Naive thymus-derived CD4-positive, alpha-beta T cell (primary cell): ENCODE data around the gene TRIM33. TPM values are rescaled to one million over a fixed set of nuclear protein-coding genes. Genes with fewer than 3 reads are reported as not detected.

Experiments used
- ATAC-seq: fragments of 150-1000 bp; cut with Tn5 transposase; 2 replicates; pipeline ENCODE4 v1.10.0; 2021; ENCODE audit warnings: mild to moderate bottlenecking, moderate library complexity
- CTCF ChIA-PET: fragments of 350-600 bp; sonication (Branson Sonifier 250); formaldehyde crosslinking; loops from one replicate; lab custom pipeline; 2021; ENCODE audit warnings: antibody characterized with exemption; lab: Charles Lee
- POLR2A ChIA-PET: fragments of 350-600 bp; sonication (Branson Sonifier 250); formaldehyde crosslinking; loops from one replicate; lab custom pipeline; 2021; ENCODE audit warnings: antibody characterized with exemption, inconsistent platforms; lab: Charles Lee
- DNase-seq, 9 donors: peaks; one replicate each; pipeline versions ENCODE4 v3.0.0 to v3.0.0-alpha.2; 2020 to 2022; ENCODE audit warnings: mixed read lengths in 1 of 9
- H3K27ac ChIP-seq: one replicate; pipeline ENCODE4 v1.7.0; 2013; ENCODE audit warnings: mild to moderate bottlenecking, low read depth, low read length, moderate library complexity
- H3K27me3 ChIP-seq, 2 donors: one replicate each; pipeline ENCODE4 v1.7.0; 2013; ENCODE audit warnings: low read length in 2 of 2, mild to moderate bottlenecking in 2 of 2, moderate library complexity in 2 of 2; ENCODE audit not compliant: control insufficient read depth in 2 of 2, insufficient read depth in 2 of 2
- H3K36me3 ChIP-seq, 3 experiments: 1 replicate in 2 of 3; 2 replicates in 1 of 3; pipeline ENCODE4 v1.7.0; 2013; ENCODE audit warnings: low read length in 3 of 3, mild to moderate bottlenecking in 3 of 3, moderate library complexity in 1 of 3; ENCODE audit not compliant: insufficient read depth in 3 of 3, control insufficient read depth in 2 of 3
- H3K4me1 ChIP-seq, 2 donors: one replicate each; pipeline ENCODE4 v1.7.0; 2013; ENCODE audit warnings: low read length in 2 of 2, mild to moderate bottlenecking in 2 of 2, moderate library complexity in 1 of 2; ENCODE audit not compliant: control insufficient read depth in 2 of 2, insufficient read depth in 2 of 2
- H3K4me3 ChIP-seq: 2 replicates; pipeline ENCODE4 v1.7.0; 2013; ENCODE audit warnings: mild to moderate bottlenecking, low read length
- H3K9me3 ChIP-seq, 3 experiments: 1 replicate in 2 of 3; 2 replicates in 1 of 3; pipeline ENCODE4 v1.7.0; 2013; ENCODE audit warnings: low read length in 3 of 3; ENCODE audit not compliant: control insufficient read depth in 2 of 3
- H3K27ac Mint-ChIP-seq, 9 donors: one replicate each; pipeline ENCODE4 v1.8.0; 2020 to 2022; ENCODE audit warnings: mixed read lengths in 9 of 9, mild to moderate bottlenecking in 8 of 9, moderate library complexity in 5 of 9, inconsistent platforms in 2 of 9
- H3K27me3 Mint-ChIP-seq, 5 donors: one replicate each; pipeline ENCODE4 v1.8.0; 2021 to 2022; ENCODE audit warnings: mixed read lengths in 5 of 5, mild to moderate bottlenecking in 1 of 5
- H3K36me3 Mint-ChIP-seq, 5 donors: one replicate each; pipeline ENCODE4 v1.8.0; 2020 to 2022; ENCODE audit warnings: mixed read lengths in 5 of 5, mild to moderate bottlenecking in 3 of 5, inconsistent platforms in 1 of 5
- H3K4me1 Mint-ChIP-seq, 7 donors: one replicate each; pipeline ENCODE4 v1.8.0; 2020 to 2022; ENCODE audit warnings: mixed read lengths in 7 of 7, mild to moderate bottlenecking in 3 of 7, inconsistent platforms in 1 of 7
- H3K4me3 Mint-ChIP-seq, 10 donors: one replicate each; pipeline ENCODE4 v1.8.0; 2020 to 2022; ENCODE audit warnings: mild to moderate bottlenecking in 10 of 10, mixed read lengths in 10 of 10, moderate library complexity in 6 of 10, inconsistent platforms in 2 of 10
- H3K9me3 Mint-ChIP-seq, 11 donors: one replicate each; pipeline ENCODE4 v1.8.0; 2020 to 2022; ENCODE audit warnings: mixed read lengths in 11 of 11, mild to moderate bottlenecking in 4 of 11, inconsistent platforms in 1 of 11, moderate library complexity in 1 of 11
- intact Hi-C, 2 donors: fragments of 100-400 bp; cut with micrococcal nuclease; formaldehyde crosslinking; loops; one replicate each; pipeline ENCODE4 v1.15.1; 2023
- polyA plus RNA-seq, 2 donors: library from polyadenylated mRNA; unstranded; fragments of 300-500 nt; fragmentation: Illumina TruSeq; gene quantifications; one replicate each; pipeline ENCODE4 v1.2.3, GENCODE V29; 2021
- total RNA-seq, 6 experiments: library from RNA in 5 of 6; stranded (reverse) in 5 of 6; gene quantifications; 1 replicate in 5 of 6; 2 replicates in 1 of 6; pipeline ENCODE4 v1.2.3 and lab custom pipeline; 2021 to 2026

The TRIM33 gene
- total and polyA plus RNA-seq, 7 experiments from 2014 or later: 28.7 to 57.6 (median 45.4) TPM

DNA sequence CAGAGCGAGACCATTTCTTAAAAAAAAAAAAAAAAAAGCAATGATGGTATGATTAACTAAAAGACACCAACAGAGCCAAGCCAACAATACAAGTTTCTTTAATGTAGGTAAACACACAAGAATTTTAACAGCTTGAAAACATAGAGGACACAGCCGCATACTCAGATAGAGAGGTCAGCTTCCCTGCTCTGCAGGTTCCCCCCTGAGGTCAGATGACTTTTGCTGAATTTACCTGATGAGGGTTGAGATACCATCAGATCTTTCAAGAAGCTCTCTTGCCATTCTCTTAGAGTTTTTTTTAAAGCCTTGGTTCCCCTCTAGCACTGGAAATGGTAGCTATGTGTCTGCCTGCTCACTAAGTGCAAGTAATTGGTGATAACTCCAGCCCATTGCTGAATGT lies 39.3 kb upstream of the TRIM33 start:
- ChIA-PET CTCF (interaction anchor here (0.6 kb wide), 1 partner anchor 122 kb away, joined by 3 read pairs; no protein-coding TSS in a partner anchor), POLR2A (no interaction called here)
- Mint-ChIP-seq H3K9me3 (no peaks in the 10 kb centered on the region), H3K36me3 (no peaks in the 10 kb centered on the region), H3K27ac (no peak overlapping the region), H3K4me3 (no peak overlapping the region), H3K4me1 (no peaks in the 10 kb centered on the region), H3K27me3 (peaks cover 0 to 3% (median 0%) of the 10 kb centered on the region in 5 donors)
- H3K4me1 ChIP-seq: no peaks in the 10 kb centered on the region
- no peaks in the 10 kb centered on the region for H3K9me3 ChIP-seq
- H3K36me3 ChIP-seq: no peaks in the 10 kb centered on the region
- H3K27me3 ChIP-seq: no peaks in the 10 kb centered on the region
- no peak overlapping the region for H3K27ac ChIP-seq
- no peak for ATAC-seq
- no peak for DNase-seq
- intact Hi-C loops: no loop called here
- no peak overlapping the region for H3K4me3 ChIP-seq

DNA sequence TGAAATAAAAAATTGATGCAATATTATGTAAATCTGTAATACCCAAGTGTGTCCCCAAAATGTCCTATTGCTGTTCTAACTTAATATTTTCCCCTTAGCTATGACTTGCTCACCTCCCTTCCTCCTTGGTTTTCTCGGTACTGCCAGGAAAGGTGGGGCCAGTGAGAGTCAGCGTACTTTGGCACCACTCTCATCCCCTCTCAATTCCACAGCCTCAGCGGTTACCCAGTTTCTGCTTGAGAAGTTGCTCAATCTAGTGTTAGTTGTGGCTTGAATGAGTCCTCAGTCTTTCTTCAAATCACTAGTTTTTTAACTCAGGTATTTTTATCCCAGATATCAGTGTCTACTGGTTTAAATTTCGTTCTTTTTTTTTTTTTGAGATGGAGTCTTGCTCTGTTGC lies 38.1 kb upstream of the TRIM33 start:
- no peak overlapping the region for H3K4me3 Mint-ChIP-seq
- no peaks in the 10 kb centered on the region for H3K4me1 ChIP-seq
- no peaks in the 10 kb centered on the region for H3K27me3 ChIP-seq
- ChIA-PET CTCF (no interaction called here), POLR2A (no interaction called here)
- no peaks in the 10 kb centered on the region for H3K9me3 Mint-ChIP-seq
- no peaks in the 10 kb centered on the region for H3K4me1 Mint-ChIP-seq
- DNase-seq (no peak), ATAC-seq (no peak)
- H3K27me3 Mint-ChIP-seq: peaks cover 0 to 3% (median 0%) of the 10 kb centered on the region in 5 donors
- intact Hi-C loops: no loop called here
- no peaks in the 10 kb centered on the region for H3K36me3 ChIP-seq
- H3K36me3 Mint-ChIP-seq: peaks cover 0 to 6% (median 0%) of the 10 kb centered on the region in 5 donors
- no peak overlapping the region for H3K4me3 ChIP-seq
- no peaks in the 10 kb centered on the region for H3K9me3 ChIP-seq
- H3K27ac ChIP-seq: no peak overlapping the region
- no peak overlapping the region for H3K27ac Mint-ChIP-seq

GRCh38 chr1:114547076-114547475 lies 36.1 kb upstream of the TRIM33 start:
- no peaks in the 10 kb centered on the region for H3K4me1 Mint-ChIP-seq
- peaks cover 0 to 6% (median 0%) of the 10 kb centered on the region in 5 donors for H3K36me3 Mint-ChIP-seq
- Histone ChIP-seq H3K27me3 (no peaks in the 10 kb centered on the region), H3K4me3 (no peak overlapping the region), H3K36me3 (no peaks in the 10 kb centered on the region), H3K4me1 (no peaks in the 10 kb centered on the region), H3K9me3 (no peaks in the 10 kb centered on the region), H3K27ac (no peak overlapping the region)
- no peak overlapping the region for H3K27ac Mint-ChIP-seq
- POLR2A ChIA-PET: no interaction called here
- H3K27me3 Mint-ChIP-seq: peaks cover 0 to 3% (median 0%) of the 10 kb centered on the region in 5 donors
- no peak overlapping the region for H3K4me3 Mint-ChIP-seq
- H3K9me3 Mint-ChIP-seq: no peaks in the 10 kb centered on the region
- no peak for DNase-seq
- CTCF ChIA-PET: no interaction called here
- ATAC-seq: no peak
- intact Hi-C loops: no loop called here

DNA sequence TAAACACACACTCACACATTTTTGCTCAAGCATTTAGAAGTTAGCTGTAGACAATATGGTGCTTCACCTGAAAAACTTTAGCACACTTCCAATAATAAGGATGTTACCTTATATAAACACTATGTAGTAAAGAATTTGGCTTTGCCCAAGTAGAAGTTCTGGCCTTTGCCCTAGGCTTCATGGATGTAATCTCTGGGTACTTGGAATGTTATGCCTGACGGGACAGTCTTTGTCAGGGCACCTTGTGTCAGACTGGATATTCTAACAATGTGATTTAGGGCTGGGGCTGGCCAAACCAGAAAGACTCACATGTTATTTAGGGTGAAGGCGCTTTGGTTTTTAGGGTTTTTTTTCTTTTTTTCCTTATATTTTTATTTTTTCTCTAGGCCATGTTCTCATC lies 34.8 kb upstream of the TRIM33 start:
- Histone ChIP-seq H3K27ac (no peak overlapping the region), H3K36me3 (no peaks in the 10 kb centered on the region), H3K4me1 (no peaks in the 10 kb centered on the region), H3K9me3 (no peaks in the 10 kb centered on the region), H3K4me3 (no peak overlapping the region), H3K27me3 (no peaks in the 10 kb centered on the region)
- no peak for ATAC-seq
- no peak for DNase-seq
- Mint-ChIP-seq H3K4me1 (no peaks in the 10 kb centered on the region), H3K9me3 (no peaks in the 10 kb centered on the region), H3K36me3 (peaks cover 0 to 6% (median 0%) of the 10 kb centered on the region in 5 donors), H3K27ac (no peak overlapping the region), H3K27me3 (no peaks in the 10 kb centered on the region), H3K4me3 (no peak overlapping the region)
- POLR2A ChIA-PET: no interaction called here
- CTCF ChIA-PET: no interaction called here
- intact Hi-C loops: no loop called here

DNA sequence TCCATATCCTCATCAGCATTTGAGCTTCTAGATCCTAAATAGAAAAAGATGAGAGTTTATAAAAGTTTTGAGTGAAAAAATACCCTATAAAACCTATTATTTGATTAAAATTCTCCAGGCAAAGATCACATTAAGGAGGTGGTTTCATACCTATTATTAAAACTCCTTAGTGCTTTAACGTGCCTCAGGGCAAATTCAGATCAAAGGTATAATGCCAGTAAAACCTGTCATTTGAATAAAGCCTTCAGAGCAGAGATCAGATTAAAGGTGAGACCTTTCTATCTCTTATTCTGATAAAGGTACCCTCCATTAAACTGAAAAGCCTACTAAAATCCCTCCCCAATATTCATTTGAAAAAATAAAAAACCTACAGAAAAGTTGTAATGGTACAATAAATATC lies 34.3 kb upstream of the TRIM33 start:
- ChIA-PET CTCF (no interaction called here), POLR2A (no interaction called here)
- no peak overlapping the region for H3K27ac ChIP-seq
- no peak for ATAC-seq
- Mint-ChIP-seq H3K36me3 (peaks cover 0 to 6% (median 0%) of the 10 kb centered on the region in 5 donors), H3K27ac (no peak overlapping the region), H3K4me3 (no peak overlapping the region), H3K9me3 (no peaks in the 10 kb centered on the region), H3K4me1 (no peaks in the 10 kb centered on the region), H3K27me3 (no peaks in the 10 kb centered on the region)
- no peak overlapping the region for H3K4me3 ChIP-seq
- H3K4me1 ChIP-seq: no peaks in the 10 kb centered on the region
- no peaks in the 10 kb centered on the region for H3K9me3 ChIP-seq
- no peaks in the 10 kb centered on the region for H3K27me3 ChIP-seq
- intact Hi-C loops: no loop called here
- H3K36me3 ChIP-seq: no peaks in the 10 kb centered on the region
- DNase-seq: no peak

GRCh38 chr1:114540821-114541220 lies 29.8 kb upstream of the TRIM33 start:
- no peaks in the 10 kb centered on the region for H3K4me1 Mint-ChIP-seq
- no peak overlapping the region for H3K27ac Mint-ChIP-seq
- no peaks in the 10 kb centered on the region for H3K9me3 ChIP-seq
- H3K27ac ChIP-seq: no peak overlapping the region
- H3K27me3 ChIP-seq: no peaks in the 10 kb centered on the region
- H3K9me3 Mint-ChIP-seq: no peaks in the 10 kb centered on the region
- intact Hi-C loops: no loop called here
- no peak overlapping the region for H3K4me3 ChIP-seq
- ChIA-PET CTCF (no interaction called here), POLR2A (no interaction called here)
- H3K36me3 Mint-ChIP-seq: peaks cover 0 to 6% (median 0%) of the 10 kb centered on the region in 5 donors
- no peaks in the 10 kb centered on the region for H3K4me1 ChIP-seq
- ATAC-seq (no peak), DNase-seq (no peak)
- H3K36me3 ChIP-seq: no peaks in the 10 kb centered on the region
- no peak overlapping the region for H3K4me3 Mint-ChIP-seq
- H3K27me3 Mint-ChIP-seq: no peaks in the 10 kb centered on the region

DNA sequence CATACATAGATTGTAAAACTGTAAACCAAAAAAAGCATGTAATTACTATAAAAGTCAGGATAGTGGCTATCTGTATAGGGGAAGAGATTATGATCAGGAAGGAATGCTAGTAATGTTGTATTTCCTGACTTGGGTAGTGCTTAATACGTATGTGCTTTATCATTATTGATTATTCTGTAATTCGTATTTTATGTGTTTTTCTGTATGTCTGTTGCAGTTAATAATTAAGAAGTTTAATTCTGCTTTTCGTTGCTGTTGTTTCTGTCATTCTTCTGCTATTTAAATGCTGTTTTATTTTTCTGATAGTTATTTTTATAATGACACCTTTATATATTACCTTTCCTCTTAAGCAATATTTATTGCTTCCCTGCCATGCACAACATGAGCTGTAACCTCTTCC lies 29.3 kb upstream of the TRIM33 start:
- Histone ChIP-seq H3K27me3 (no peaks in the 10 kb centered on the region), H3K36me3 (no peaks in the 10 kb centered on the region), H3K4me1 (no peaks in the 10 kb centered on the region), H3K27ac (no peak overlapping the region), H3K4me3 (no peak overlapping the region), H3K9me3 (no peaks in the 10 kb centered on the region)
- ChIA-PET CTCF (no interaction called here), POLR2A (no interaction called here)
- intact Hi-C loops: no loop called here
- no peak for DNase-seq
- no peak for ATAC-seq
- Mint-ChIP-seq H3K4me1 (no peaks in the 10 kb centered on the region), H3K4me3 (no peak overlapping the region), H3K9me3 (no peaks in the 10 kb centered on the region), H3K36me3 (peaks cover 0 to 6% (median 0%) of the 10 kb centered on the region in 5 donors), H3K27ac (no peak overlapping the region), H3K27me3 (no peaks in the 10 kb centered on the region)
